HG02588 (cell line): Measurements from ENCODE around the gene DLGAP3.
"Not testable (repeated sequence)": the region's sequence is repeated elsewhere in the genome, so short reads cannot be mapped to it uniquely, and the experiment has no call there.

Experiments
- ATAC-seq: cut with Tn5 transposase; IDR thresholded peaks from one replicate; pipeline ENCODE4 v1.9.1; 2021; ENCODE audit warnings: mild to moderate bottlenecking, moderate library complexity; ENCODE audit not compliant: unreplicated experiment

DLGAP3 gene

DNA sequence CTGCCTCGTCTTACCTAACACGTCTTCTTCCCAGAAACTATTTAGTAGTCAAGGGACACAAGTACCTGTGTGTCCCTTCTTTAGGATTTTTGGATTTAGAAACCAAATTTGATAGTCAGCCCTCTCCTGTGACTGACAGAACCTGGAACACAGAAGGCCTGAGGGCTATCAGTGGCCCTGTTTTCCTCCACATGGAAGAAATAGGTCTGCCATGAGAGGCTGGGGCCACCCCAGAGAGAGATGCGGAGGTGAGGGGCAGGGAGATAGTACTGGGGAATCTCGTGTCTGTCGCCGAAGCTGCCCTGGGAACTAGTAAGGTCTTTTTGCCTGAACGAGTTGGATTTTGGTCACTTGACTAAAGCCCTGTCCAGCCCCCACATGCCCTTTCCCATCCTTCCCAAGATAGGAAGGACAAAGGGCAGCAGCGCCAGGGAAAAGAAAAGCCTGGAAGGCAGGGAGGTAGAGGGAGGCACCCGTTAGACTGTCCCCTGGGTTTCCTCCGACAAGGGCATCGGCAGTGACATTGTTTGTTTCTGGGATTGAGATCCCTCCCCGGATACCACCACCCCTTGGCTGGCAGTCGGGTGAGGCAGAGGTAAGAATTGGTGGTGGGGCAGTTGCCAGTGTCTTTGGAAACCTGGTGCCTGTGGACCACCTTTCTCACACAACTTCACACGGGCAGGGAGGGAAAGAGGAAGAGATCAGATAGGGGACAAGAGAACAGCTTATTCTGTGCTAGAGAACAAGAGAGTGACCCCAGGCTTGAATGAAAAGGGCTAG lies 89.7 kb downstream of the DLGAP3 start:
- no peak for ATAC-seq

DNA sequence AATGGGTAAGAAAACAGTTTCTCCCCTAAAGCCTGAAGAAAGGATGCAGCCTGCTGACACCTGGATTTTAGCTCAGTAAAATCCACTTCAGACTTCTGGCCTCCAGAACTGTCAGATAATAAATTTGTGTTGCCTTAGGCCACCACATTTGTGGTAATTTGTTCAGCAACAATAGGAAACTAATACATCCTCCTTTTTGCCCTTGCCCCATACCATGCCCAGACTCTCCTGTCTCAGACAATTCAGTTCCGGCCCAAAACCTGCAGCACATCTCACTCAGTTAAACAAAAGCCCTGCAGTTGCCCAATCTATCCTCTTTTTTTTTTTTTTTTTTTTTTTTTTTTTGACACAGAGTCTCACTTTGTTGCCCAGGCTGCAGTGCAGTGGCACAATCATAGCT lies 95.7 kb downstream of the DLGAP3 start:
- ATAC-seq = no peak

DNA sequence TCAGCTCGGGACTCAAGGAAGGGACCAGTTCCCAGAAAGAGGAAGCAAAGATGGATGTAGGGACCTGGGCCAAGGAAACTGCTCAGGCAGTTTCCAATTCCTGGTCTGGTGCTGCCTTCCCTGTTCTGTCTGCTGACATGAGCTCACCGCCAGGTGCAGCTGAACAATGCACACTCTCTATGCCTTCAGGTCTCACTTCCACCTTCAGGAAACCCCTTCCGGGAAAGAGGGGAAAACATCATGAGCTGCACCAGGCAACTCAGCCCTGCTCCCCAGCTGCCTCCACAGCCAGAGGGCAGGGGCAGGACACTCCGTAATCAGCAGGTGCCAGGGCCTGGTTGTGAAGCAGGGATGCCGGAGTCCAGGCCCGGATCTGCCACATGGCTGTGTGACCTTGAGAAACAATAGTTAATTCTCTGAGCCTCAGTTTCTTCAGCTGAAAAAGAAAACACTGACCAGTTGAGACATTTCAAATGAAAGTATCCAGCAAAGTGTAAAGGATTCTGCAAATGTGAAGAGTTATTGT lies 97.7 kb downstream of the DLGAP3 start:
- no peak for ATAC-seq

DNA sequence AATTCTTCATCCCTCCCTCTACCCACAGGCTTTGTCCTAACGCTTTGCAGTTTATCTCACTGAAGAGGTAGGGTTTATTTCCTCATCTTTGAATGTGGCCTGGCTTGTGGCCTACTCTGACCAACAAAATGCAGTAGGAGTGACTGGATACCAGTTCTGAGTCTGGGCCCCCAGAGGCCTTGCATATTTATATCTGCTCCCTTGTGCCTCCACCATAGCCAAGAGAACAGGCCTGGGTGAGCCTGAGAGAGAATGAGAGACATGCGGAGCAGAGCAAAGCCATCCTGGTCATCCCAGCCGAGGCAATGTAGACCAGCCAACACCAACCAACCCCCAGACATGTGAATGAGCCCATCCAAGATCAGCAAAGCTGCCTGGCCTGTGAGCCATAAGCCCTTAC lies 100.2 kb downstream of the DLGAP3 start:
- ATAC-seq = no peak

DNA sequence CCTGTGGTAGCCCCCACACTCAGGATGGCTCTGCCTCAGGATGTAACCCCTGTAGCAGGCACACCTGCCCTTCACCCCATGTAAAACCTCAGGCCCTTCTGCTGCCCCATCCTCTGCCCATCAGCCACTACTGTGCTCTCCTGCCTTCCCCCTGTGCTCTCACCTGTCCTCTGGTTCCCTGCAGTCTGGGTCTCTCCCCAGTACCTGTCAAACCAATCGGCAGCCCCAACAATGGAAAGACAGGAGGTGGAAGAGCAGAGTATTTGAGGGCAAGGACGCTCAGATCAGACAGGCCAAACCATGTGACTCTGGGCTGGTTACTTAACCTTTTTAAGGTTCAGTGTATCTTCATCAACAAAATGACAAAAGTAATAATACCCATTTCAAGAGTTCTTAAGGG lies 100.8 kb downstream of the DLGAP3 start:
- ATAC-seq = no peak

DNA sequence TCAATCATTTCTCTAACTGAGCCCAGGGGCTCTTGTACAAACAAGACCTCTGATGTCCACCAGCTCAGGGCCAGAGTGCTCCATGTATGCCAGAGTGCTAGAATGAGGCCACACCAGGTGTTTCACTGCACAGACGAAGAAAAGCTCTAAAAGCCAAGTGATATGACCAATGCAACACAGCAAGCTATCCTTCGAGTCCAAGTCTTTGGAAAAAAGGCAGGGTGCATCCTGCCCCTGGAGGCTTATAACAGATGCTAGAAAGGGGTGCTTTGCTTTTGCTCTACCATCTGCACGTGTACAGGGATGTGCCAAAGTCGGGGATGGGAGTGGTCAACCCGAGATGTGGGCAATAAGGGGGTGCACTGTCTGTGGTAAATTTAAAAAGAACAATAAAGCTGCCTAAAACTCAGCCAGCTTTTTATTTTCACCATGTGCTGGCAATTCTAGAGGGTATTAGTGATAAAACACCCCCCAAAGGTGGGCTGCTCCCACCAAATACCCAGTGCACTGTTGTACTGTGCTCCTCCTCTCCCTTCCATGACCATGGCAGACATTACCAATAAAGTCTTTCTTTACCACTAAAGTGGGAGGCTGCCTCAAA lies 102.0 kb downstream of the DLGAP3 start:
- ATAC-seq = no peak

DNA sequence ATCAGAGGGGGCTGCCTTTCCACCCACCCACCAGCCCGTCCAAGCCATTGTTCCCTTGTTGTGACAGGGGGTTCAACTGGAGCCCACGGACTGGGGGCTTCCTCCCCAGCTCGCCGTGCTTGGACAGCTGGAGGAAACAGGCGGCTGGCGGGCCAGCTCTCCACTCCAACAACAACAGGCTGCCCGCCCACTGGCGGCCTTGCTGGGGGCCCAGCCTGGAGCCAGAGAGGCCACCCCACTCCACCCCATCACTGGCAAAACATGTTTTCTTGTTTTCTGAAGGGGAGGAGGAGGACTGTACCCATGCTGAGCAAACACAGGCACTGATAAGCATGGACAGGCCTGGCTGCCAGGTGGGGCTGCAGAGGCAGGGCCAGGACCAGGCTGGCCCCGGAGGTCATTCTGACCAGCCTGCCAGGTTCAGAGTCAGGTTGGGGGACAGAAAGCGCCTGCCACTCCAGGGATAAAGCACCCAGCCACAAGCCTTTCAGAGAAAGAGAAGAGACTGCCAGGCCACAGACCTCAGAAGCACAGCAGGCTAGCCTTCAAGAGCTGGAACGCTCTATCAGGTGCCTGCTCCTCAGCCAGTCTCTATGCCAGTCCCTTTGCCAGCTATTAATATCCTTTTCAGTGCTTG lies 103.9 kb downstream of the DLGAP3 start:
- ATAC-seq = no peak

DNA sequence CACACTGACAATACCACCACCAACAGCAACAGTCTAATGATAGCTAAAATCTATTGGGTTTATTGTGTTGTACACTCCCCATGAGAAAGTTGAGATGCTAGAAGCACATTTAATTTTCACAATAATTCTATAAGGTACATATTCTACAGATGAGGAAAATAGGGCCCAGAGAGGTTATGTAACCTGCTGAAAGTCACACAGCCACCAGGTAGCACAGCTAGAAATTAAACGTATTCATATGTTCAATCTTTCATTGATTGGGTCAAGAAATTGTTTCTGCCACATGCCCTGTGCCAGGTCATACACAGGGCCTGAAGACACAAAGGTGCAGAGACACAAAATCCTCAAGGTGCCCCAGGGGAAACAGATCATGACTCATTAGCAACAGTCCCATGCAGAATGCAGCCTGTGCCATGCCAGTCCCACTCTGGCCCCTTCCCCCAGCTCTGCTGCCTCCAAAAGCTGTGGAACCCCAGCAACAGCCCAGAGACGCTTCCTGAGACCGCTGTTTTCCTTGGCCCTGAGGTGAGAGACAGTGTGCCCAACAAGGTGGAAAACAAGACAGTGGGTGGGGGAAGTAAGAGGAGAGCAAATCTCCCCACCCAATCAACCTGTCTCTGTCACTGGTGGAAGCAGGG lies 104.5 kb downstream of the DLGAP3 start:
- no peak for ATAC-seq

DNA sequence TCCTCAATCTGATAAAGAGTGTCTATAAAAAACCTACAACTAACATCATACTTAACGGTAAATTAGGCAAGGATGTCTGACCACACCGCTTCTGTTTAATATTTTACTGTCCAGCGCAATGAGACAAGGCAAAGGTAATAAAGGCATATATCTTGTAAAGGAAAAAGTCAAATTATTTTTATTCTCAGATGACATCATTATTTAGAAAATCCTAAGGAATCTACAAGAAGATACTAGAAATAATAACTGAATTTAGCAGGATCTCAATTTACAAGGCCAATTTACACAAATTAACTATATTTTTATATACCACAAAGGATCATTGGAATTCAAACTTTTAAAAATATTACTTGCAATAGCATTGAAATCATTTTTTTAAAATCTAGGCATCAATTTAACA lies 107.2 kb downstream of the DLGAP3 start:
- ATAC-seq = no peak

DNA sequence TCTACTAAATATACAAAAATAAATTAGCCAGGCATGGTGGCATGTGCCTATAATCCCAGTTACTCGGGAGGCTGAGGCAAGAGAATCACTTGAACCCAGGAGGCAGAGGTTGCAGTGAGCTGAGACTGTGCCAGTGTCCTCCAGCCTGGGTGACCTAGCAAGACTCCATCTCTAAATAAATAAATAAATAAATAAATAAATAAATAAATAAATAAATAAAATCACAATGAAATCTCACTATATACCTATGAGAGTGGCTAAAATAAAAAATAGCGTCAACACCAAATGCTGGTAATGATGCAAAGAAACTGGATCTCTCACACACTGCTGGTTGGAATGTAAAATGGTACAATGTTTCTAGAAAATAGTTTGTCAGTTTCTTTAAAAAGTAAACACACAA lies 110.6 kb downstream of the DLGAP3 start:
- ATAC-seq = not testable (repeated sequence)

DNA sequence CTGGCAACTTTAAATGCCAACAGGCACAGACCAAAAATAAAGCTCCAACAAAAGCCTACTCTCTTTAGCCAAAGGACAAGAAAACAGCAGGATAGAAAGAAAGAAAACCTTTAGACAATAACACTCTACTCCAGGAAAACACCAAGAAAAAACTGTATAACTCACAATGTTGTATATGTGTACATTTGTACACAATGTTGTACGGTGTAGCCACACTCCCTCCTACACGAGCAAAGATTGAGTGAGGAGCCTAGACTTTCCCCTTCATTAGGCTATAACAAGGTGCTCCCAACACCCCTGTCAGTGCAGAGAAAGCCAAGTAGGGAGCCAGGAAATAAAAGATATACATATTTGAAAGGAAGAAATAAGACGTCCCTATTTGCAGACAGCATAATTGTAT lies 112.7 kb downstream of the DLGAP3 start:
- no peak for ATAC-seq

DNA sequence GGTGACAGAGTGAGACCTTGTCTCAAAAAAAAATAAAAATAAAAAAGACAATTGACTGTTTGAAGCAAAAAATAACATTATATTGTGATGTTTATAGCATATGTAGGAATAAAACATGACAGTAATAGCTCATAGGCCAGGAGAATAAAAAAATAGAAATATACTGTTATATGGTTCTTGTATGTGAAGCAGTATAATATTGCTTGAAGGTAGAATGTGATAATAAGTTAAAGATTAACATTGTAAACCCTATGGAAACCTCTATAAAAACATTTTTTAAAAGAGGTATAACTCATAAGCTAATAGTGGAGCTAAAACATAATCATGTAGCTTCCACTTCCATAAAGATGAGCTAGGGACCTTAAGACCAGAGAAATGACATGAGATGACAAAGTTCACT lies 113.1 kb downstream of the DLGAP3 start:
- ATAC-seq = no peak
